Ascending aorta (tissue), 2 donors: ENCODE data around the gene CLIP4. TPM values are rescaled to one million over a fixed set of nuclear protein-coding genes. Genes with fewer than 3 reads are reported as not detected.

Experiments
- DNase-seq, 2 donors: peaks; one replicate each; pipeline ENCODE4 v3.0.0-alpha.2; 2019; ENCODE audit warnings: low spot score in 2 of 2
- H3K27ac ChIP-seq, 2 donors: fragments of 200-600 bp; sonication (generic); one replicate each; pipeline ENCODE4 v1.5.1; 2016 to 2017; ENCODE audit warnings: mild to moderate bottlenecking in 1 of 2
- H3K27me3 ChIP-seq: fragments of 200-600 bp; sonication (generic); one replicate; pipeline ENCODE4 v1.5.1; 2017
- H3K36me3 ChIP-seq, 2 donors: fragments of 200-600 bp; sonication (generic); one replicate each; pipeline ENCODE4 v1.5.1; 2016
- H3K4me1 ChIP-seq, 2 donors: fragments of 200-600 bp; sonication (generic); one replicate each; pipeline ENCODE4 v1.5.1; 2016 to 2017; ENCODE audit warnings: mild to moderate bottlenecking in 1 of 2
- H3K4me3 ChIP-seq, 2 donors: fragments of 200-600 bp; sonication (generic); one replicate each; pipeline ENCODE4 v1.5.1; 2016 to 2017; ENCODE audit warnings: mild to moderate bottlenecking in 1 of 2
- H3K9me3 ChIP-seq, 2 donors: fragments of 200-600 bp; sonication (generic); one replicate each; pipeline ENCODE4 v1.5.1; 2016
- CTCF ChIP-seq, 3 experiments: fragments of 200-600 bp in 2 of 3; fragments of 450-650 bp in 1 of 3; sonication (generic) in 2 of 3; IDR thresholded peaks; one replicate each; pipeline ENCODE4 v1.5.1; 2016 to 2019; ENCODE audit warnings: antibody characterized with exemption in 3 of 3, mild to moderate bottlenecking in 1 of 3, moderate library complexity in 1 of 3
- intact Hi-C: fragments of 100-400 bp; cut with DNase I; formaldehyde crosslinking; loops from one replicate; pipeline ENCODE4 v1.15.1; 2023
- total RNA-seq: library from RNA; depleted of rRNA; stranded (reverse); fragments of >200 nt; gene quantifications from one replicate; pipeline ENCODE4 v1.1.0, GENCODE V29; 2016

CLIP4 gene
- total RNA-seq, 1 donor from 2014 or later: 9.5 TPM

- H3K9me3 ChIP-seq: no peaks in the 10 kb centered on the region
- H3K36me3 ChIP-seq: no peaks in the 10 kb centered on the region
- intact Hi-C loops: no loop called here
- H3K4me1 ChIP-seq: no peaks in the 10 kb centered on the region
- H3K27me3 ChIP-seq: no peaks in the 10 kb centered on the region
- H3K4me3 ChIP-seq: no peak overlapping the region
- TF ChIP-seq CTCF (IDR thresholded peaks at IDR 0.05): no peak
- no peak overlapping the region for H3K27ac ChIP-seq
- DNase-seq: no peak
These were observed 18.2 kb upstream of the CLIP4 start for GRCh38 chr2:29096969-29097368.

- intact Hi-C loops: no loop called here
- DNase-seq: no peak
- Histone ChIP-seq H3K4me1 (no peaks in the 10 kb centered on the region), H3K9me3 (no peaks in the 10 kb centered on the region), H3K27me3 (no peaks in the 10 kb centered on the region), H3K36me3 (no peaks in the 10 kb centered on the region), H3K27ac (no peak overlapping the region), H3K4me3 (no peak overlapping the region)
- no peak for TF ChIP-seq CTCF (IDR thresholded peaks at IDR 0.05)
These were observed 17.6 kb upstream of the CLIP4 start for GRCh38 chr2:29097569-29097968.

DNA sequence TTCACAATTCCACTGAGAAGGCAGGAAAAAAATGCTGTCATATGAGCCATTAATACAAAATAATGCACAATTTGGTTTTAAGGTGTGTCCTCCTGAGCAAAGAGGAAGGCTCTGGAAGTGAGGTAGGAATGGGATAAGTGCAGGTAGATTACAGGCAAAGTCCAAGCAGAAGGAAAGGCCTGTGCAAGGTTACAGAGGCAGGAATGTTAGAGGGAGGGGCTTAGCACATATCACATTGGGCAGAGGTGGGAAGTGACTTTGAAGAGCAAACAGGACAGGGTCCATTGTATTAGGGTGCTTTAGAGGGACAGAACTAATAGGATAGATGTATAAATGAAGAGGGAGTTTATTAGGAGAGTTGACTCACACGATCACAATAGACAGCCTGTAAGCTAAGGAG is 14.7 kb upstream of the CLIP4 start:
- no peak for TF ChIP-seq CTCF (IDR thresholded peaks at IDR 0.05)
- H3K27ac ChIP-seq: no peak overlapping the region
- H3K9me3 ChIP-seq: no peaks in the 10 kb centered on the region
- H3K27me3 ChIP-seq: no peaks in the 10 kb centered on the region
- H3K36me3 ChIP-seq: no peaks in the 10 kb centered on the region
- intact Hi-C loops: no loop called here
- H3K4me1 ChIP-seq: no peaks in the 10 kb centered on the region
- H3K4me3 ChIP-seq: no peak overlapping the region
- DNase-seq: no peak

DNA sequence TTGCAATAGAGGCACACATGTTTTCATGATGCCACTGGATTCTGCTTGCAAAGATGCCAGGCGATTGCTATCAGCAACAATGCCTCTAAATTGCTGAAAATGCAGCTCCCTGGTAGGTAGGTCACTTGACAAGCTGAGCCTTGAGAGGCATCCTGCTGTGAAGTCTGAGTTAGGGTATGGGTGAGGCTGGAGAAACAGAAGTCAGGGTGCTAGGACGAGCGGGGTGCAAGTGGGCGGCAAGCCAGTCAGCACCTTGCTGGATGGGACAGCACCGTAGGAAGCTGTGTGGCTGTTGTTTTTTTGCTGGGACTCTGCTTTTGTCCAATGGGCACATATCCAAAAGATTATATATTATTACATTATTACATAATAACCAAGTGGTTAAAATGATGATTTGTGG is 10.5 kb upstream of the CLIP4 start:
- no peak for TF ChIP-seq CTCF (IDR thresholded peaks at IDR 0.05)
- H3K4me3 ChIP-seq: no peak overlapping the region
- no peaks in the 10 kb centered on the region for H3K36me3 ChIP-seq
- DNase-seq: no peak
- H3K27ac ChIP-seq: no peak overlapping the region
- no peaks in the 10 kb centered on the region for H3K27me3 ChIP-seq
- intact Hi-C loops: no loop called here
- no peaks in the 10 kb centered on the region for H3K9me3 ChIP-seq
- H3K4me1 ChIP-seq: no peaks in the 10 kb centered on the region

DNA sequence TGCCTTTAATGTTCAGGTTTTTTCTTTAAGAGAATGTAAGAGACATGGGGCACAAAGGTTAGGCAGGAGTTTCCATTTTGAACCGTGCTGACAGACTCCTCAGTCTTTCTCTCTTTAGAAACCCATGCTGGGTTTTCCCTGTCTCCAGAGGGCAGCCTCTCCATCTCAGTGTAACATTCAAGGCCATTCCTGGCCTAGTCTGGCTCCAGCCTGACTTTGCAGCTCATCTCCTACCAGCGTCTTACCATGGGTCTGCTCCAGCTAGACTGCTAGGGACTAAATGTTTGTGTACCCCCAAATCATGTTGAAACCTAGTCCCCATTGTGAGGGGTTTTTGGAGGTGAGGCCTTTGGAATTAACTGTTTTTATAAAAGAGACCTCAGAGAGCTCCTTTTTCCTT is 9.8 kb upstream of the CLIP4 start:
- no peak for TF ChIP-seq CTCF (IDR thresholded peaks at IDR 0.05)
- no peaks in the 10 kb centered on the region for H3K9me3 ChIP-seq
- H3K27me3 ChIP-seq: no peaks in the 10 kb centered on the region
- DNase-seq: no peak
- no peak overlapping the region for H3K27ac ChIP-seq
- H3K4me1 ChIP-seq: no peaks in the 10 kb centered on the region
- H3K4me3 ChIP-seq: no peak overlapping the region
- no peaks in the 10 kb centered on the region for H3K36me3 ChIP-seq
- intact Hi-C loops: no loop called here

- intact Hi-C loops: no loop called here
- H3K9me3 ChIP-seq: no peaks in the 10 kb centered on the region
- no peaks in the 10 kb centered on the region for H3K27me3 ChIP-seq
- DNase-seq: no peak
- H3K36me3 ChIP-seq: no peaks in the 10 kb centered on the region
- no peaks in the 10 kb centered on the region for H3K4me1 ChIP-seq
- no peak overlapping the region for H3K27ac ChIP-seq
- TF ChIP-seq CTCF (IDR thresholded peaks at IDR 0.05): no peak
- H3K4me3 ChIP-seq: no peak overlapping the region
These were observed 9.0 kb upstream of the CLIP4 start for GRCh38 chr2:29106256-29106655.
